ENCODE results near the gene OOSP4A.
A peak's percentile ranks its signal among the peaks of the same experiment; 100 is the strongest.

OOSP4A gene

GRCh38 chr11:59963733-59964132 lies at the start of gene OOSP4A:
TSS of gene OOSP4A (plus strand) at chr11:59964033. CDS start at chr11:59964033, 0 bp downstream.
- FAIRE-seq: no peak

DNA sequence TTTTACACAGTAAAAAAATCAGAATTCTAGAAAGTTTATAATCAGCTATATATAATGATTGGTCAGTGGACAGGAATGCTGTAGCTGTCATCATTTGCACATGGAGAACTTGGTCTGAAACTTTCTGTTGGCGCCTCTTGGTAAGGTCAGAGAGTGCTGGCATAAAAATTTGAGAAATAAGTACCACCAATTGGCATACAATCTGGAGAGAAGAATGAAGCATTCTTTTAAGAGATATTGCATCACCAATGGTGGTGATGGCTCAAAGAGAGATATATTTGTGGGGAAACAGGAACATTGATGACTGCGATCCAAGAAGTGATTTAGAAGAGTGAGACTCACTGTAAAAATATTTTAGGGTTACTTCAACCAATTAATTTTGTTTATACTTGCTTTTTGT lies 45.4 kb upstream of the OOSP4A start:
- no peak for DNase-seq (ENCODE audit: insufficient read length, low spot score)
- FAIRE-seq: no peak

More at GRCh38 chr11:59963733-59964132, at the start of gene OOSP4A:
- no peak for DNase-seq (ENCODE audit: insufficient read length, low spot score)

- FAIRE-seq (peak; percentile 48), DNase-seq (ENCODE audit: insufficient read length, low spot score) (no peak)
Measured at GRCh38 chr11:59918987-59919589, 44.7 kb upstream of the OOSP4A start.

DNA sequence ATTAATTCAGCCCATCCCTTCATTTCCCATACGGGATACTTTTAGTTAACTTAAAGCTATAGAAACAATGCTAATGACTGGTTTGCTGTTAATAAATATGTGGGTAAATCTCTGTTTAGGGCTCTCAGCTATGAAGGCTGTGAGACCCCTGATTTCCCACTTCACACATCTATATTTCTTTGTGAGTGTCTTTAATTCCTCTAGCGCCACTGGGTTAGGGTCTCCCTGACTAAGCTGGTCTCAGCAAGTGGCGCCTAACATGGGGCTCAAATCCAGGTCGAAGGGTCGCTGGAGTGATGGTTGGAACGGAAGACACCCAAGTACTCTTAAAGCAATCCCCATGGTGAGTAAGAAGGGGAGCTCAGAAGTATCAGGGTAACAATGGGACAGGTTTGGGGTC lies 40.0 kb upstream of the OOSP4A start:
- FAIRE-seq (no peak), DNase-seq (ENCODE audit: insufficient read length, low spot score) (no peak)

- FAIRE-seq: no peak
Measured at GRCh38 chr11:59931688-59932087, 32.1 kb upstream of the OOSP4A start.

GRCh38 chr11:59938132-59938531 lies 25.7 kb upstream of the OOSP4A start, which contains the start of gene OOSP1:
TSS of gene OOSP1 (plus strand) at chr11:59938432. CDS start at chr11:59938455, 23 bp downstream.
- no peak for FAIRE-seq
- DNase-seq (ENCODE audit: insufficient read length, low spot score): no peak

More at GRCh38 chr11:59931688-59932087, 32.1 kb upstream of the OOSP4A start:
- no peak for DNase-seq (ENCODE audit: insufficient read length, low spot score)

GRCh38 chr11:59938718-59939117 lies 25.1 kb upstream of the OOSP4A start:
- no peak for FAIRE-seq
- DNase-seq (ENCODE audit: insufficient read length, low spot score): no peak

GRCh38 chr11:59939482-59939881 lies 24.4 kb upstream of the OOSP4A start:
- no peak for FAIRE-seq
- DNase-seq (ENCODE audit: insufficient read length, low spot score): no peak

GRCh38 chr11:59941091-59941490 lies 22.7 kb upstream of the OOSP4A start:
- FAIRE-seq: no peak
- DNase-seq (ENCODE audit: insufficient read length, low spot score): no peak

DNA sequence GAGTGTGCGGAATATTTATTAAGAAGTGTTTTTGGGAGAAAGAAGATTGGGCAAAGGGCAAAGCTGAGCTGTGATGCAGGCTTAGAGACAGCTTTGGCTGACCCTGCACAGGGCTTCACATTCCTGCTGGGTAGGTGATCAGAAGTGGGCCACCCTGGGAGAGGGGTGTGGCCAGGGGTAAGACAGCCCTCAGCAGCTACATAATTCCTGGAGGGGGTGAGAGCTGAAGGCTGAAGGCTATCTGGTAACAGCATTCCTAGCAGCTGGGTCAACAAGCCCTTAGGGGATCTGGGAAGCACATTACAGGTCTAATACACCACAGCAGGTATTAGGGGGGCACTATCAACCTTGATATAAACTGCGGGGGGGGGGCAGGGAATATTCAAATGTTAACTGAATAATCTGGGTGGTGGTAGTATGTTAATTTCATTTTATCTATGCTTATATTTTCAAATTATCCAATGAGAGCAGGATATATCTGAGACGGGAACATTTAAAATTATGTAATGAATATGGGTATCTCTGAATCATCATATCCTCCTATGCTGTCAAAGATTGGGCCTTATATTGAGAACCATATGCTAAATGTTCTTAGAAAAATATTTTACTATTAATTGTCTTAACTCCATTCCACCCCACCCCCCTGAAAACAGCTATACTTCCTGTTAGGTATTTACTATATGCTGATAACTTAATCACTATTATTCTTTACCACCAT lies 19.7 kb upstream of the OOSP4A start:
- DNase-seq (ENCODE audit: insufficient read length, low spot score) (no peak), FAIRE-seq (no peak)

- DNase-seq (ENCODE audit: insufficient read length, low spot score) (no peak), FAIRE-seq (no peak)
Measured at GRCh38 chr11:59944720-59945119, 19.1 kb upstream of the OOSP4A start.

GRCh38 chr11:59953463-59954218 lies 10.2 kb upstream of the OOSP4A start:
- DNase-seq (ENCODE audit: insufficient read length, low spot score): no peak
- no peak for FAIRE-seq

- DNase-seq (ENCODE audit: insufficient read length, low spot score) (no peak), FAIRE-seq (no peak)
Measured at GRCh38 chr11:59954219-59954847, 9.5 kb upstream of the OOSP4A start.

DNA sequence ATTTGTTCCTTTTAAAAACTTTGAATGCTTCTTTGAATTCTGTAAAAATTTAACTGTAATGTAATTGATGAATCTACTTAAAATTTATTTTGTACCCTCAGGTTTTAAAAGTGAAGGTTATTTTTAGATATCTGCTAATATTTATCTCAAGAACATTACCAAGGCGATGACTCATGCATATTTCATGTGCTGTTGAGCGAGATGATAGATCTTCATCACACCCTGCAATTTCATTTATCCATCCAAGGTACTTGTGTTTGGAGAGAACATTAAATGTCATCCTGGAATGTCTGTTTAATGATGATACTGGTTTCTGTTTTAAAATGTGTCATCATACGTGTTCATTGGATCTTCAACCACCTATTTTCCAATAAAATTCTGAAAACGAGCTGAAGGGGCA lies 6.7 kb upstream of the OOSP4A start:
- DNase-seq (ENCODE audit: insufficient read length, low spot score): no peak
- FAIRE-seq: no peak

DNA sequence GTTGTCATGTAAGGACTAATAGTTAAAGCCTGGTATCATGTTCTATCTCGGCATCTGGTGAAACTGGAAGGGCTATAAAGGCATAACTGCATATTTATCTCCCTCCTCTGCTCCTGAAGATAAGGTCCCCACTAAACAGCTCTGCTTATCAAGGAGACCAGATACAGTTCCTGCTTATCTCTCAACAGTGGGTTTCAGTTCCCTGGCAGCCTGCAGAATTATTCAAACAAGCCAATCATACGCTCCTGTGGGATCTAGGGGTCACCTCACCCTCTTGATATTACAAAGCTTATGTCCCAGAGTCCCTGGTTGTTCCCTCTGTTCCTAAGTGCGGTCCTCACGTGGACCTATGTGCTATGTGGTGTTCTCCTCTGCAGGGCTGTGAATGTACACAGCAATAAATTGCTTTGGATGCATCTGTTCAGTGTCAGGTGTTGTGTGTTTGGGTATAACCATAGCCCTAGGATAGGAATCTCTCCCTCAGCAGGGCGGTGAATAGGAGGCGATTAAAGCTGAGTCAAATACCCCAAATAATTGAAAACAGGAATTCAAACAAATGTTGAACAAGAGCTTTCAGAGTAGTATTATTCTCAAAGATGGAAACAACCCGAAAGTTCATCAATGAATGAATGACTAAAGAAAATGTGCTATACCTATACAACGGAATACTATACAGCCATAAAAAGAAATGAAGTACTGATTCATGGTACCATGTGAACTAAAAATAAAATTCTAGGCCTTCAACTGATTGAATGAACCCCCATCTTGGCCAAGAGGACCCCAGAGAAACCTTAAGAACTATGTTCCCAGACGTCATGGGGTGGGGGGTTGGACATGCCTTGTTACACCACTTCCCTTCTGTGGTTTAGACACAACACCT lies 3.1 kb upstream of the OOSP4A start:
- no peak for DNase-seq (ENCODE audit: insufficient read length, low spot score)
- no peak for FAIRE-seq

DNA sequence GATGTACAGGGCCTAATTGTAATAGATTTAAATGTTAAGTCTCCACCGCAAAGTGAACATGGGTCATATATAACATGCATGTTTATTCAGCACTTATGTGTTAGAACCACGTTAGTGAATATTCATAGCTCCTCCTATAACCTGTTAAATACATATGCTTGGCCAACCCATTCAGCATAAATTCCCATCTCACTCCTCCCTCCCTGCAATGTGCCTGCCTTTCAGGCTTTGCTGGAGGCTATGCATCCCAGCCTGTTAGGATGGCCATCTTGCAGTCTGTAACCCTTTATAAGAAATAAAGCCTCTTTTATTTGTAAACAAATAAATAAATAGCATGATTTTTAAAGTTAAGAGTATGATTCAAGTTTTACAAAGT lies 1.7 kb upstream of the OOSP4A start:
- no peak for DNase-seq (ENCODE audit: insufficient read length, low spot score)
- FAIRE-seq: no peak

DNA sequence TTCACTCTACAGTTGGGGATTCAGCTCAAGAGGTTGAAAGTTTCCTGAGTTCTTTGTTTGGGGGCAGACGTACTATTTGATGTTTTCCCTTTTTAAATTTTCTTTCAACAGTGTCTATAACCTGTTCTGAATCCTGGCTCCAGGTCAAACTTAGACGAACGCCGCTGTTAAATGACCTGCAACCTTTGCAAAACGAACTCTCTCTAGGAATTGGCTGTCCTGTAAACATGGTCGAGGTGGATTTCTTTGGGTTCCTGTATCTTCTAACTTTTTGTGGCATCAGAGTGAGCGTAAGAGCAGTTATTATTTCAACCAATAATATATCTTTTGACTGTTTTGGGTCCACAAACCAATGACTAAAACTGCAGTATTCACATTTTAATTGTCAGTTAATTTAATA lies 1.6 kb downstream of the OOSP4A start:
- DNase-seq (ENCODE audit: insufficient read length, low spot score) (no peak), FAIRE-seq (no peak)

- FAIRE-seq: no peak
Measured at GRCh38 chr11:59966201-59966600, 2.4 kb downstream of the OOSP4A start.

GRCh38 chr11:59967677-59968394 lies 4.0 kb downstream of the OOSP4A start:
- DNase-seq (ENCODE audit: insufficient read length, low spot score) (no peak), FAIRE-seq (no peak)

More at GRCh38 chr11:59966201-59966600, 2.4 kb downstream of the OOSP4A start:
- no peak for DNase-seq (ENCODE audit: insufficient read length, low spot score)

- FAIRE-seq: no peak
Measured at GRCh38 chr11:59968395-59968783, 4.6 kb downstream of the OOSP4A start.

More at GRCh38 chr11:59968395-59968783, 4.6 kb downstream of the OOSP4A start:
- DNase-seq (ENCODE audit: insufficient read length, low spot score): no peak
